ENCODE results near the gene RHBDF2.

The RHBDF2 gene

DNA sequence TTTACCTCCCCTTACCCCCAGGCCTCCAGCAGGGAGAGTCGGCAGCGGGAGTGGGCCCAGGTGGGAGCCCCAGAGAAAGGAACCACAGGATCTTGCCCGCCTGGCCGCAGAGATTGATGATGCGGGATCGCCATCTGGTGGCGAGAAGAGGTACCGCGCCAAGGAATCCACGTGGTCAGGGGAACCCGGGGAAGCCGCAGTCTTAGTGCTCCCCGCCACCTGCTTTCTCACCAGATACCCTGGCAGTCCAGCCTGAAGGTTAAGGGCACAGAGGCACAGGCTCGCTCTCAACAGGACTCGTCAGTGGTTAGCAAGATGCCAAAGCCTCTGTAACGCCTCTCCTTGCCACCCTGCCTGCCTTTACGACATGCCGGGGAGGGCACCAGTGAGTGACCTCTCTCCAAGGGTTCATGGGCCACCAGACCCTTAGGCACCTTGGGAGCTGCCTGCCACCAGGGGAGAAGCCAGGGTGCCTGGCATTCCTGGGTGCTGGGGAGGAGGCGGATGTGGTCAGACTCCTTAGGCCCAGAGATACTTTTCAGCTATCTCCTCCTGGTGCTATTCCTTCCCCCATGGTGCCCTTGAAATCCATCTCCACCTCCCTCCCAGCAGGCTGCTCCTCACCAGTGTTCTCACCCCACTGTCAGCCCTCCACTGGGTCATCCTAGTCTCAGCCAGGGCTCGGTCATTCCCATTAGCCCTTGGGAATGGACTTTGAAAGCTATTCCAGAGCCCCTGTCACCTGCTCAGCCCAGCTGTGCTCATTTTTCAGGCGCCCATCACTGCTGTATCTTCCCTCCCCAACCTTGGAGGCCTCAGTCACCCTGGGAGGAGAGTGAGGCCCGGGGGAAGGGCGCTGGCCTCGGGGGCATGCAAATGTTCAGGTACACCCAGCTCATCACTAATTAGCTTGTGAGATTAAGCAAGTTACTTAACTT lies 5.5 kb upstream of the RHBDF2 start:
- no peak overlapping the region for H3K27ac ChIP-seq
- DNase-seq (ENCODE audit: low read depth, low spot score): no peak

DNA sequence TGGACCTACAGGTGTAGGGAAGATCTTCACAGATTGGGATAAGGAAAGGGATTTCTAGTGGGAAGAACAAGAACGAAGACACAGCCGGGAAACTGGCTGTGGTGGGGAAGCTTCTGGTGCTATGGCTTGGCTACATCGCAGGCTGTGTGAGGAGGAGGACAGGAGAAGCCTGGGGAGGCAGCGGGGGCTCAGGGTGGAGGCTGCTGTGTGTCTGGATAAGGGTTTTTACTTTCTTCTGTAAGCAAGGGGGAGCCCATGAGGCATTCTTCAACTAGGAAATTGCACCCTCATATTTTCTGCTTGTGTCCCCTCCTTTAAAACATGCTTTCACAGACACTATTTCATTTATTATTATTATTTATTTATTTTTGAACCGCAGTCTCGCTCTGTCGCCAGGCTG lies 2.9 kb upstream of the RHBDF2 start:
- H3K27ac ChIP-seq: no peak overlapping the region
- no peak for DNase-seq (ENCODE audit: low read depth, low spot score)

DNA sequence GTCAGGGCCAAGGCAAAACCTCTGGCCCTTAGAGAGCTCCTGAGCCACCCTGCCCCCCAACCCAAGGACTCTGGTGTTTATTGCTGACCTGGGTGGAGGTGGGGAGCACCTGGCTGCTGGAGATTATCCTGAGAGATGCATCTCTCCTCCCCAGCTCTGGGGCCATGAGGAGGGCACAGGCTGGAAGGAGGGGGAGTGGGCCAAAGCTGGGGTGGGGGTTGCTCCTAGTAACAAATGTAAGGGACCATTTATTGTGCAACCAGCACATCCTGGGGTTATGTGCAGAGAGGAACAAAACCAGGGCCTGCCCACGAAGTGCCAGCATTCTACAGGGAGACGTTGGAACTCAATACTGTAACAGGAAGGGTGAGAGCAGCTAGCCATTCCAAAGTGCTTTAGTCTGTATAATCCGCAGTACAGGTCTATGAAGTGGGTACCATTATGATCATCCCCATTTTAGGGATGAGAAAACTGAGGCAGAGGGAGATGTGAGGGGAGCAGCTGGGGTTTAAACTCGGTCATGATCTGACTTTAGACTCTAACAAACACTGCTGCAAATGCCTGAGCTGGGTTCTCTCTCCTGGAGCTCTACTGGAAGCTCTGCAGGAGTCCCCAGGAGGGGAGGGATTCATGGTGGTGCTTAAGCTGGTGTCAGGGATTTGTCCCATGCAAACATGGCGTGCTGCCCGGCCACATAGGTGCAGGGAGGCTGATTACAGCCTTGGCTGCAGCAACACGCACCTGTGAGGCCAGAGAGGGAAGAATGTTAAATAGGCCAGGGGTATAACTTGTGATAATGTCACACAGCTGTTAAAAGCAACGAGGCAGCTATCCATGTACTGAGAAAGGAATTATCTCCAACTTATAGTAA lies 1.4 kb upstream of the RHBDF2 start:
- no peak overlapping the region for H3K27ac ChIP-seq
- DNase-seq (ENCODE audit: low read depth, low spot score): no peak

DNA sequence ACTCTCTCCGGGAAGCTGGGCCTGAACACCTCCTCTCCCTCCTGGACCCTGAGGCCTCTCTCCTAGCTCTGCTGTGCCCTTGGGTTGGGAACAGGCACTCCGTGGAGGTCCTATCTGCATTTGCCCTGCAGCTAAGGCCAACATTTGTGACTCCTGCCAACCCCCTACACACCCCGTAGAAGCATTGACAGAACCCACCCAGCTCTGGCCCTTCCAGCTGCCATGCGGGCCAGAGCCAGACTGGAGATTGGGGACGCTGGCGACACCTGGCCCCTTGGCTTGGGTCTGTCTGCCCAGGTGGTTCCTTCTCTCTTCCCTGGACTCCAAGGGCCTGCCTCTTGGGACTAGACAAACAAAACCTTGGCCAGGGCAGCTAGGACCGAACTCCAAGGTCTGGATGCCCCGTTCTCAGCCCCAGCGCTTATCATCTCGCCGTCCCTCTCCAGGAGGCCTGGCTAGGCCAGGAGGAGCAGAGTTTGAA lies 644 bp upstream of the RHBDF2 start:
- H3K27ac ChIP-seq: peak overlapping the region; percentile 61
- DNase-seq (ENCODE audit: low read depth, low spot score): no peak

DNA sequence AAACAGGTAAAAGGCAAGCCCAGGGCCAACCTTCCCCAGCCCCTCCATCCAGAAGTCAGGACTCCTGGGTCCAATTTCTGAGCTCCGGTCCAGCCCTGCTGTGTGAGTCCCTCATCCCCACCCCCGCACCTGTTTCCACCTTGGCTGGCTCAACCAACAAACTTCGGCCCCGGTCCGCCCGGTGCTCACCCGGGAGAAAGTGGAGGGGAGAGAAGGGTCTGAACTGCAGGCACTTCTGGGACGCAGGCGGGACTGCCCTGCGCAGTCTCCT lies 541 bp downstream of the RHBDF2 start:
- DNase-seq (ENCODE audit: low read depth, low spot score): no peak
- peak overlapping the region; percentile 61 for H3K27ac ChIP-seq

DNA sequence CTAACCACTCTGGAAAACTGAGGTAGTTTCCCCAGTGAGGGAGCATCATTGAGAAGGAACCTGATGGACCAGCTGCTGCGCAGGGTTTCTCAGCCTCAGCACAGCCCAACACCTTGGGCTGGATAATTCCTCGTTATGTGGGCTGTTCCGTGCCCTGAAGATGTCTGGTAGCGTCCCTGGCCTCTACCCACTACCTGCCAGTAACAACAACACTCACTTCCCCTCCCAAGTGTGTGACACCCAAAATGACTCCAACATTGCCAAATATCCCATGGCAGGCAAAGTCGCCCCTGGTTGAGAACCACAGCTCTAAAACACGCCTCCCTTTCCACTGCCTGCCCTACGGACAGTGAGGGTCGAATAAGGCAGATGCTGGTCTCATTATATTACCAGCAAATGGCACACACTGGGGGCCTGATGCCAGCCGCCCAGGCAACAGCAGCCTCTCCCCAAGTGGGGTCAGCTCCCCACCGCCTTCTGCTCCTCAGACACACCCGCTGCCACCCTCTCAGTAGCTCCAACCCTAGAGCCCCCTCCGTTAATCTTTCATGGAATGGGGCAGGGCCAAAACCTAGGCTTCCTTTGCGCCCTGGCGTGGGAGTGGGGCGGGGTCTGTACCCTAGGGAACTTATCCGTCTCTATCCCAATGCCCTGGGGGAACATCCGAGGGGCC lies 1.0 kb downstream of the RHBDF2 start:
- peak overlapping the region; percentile 61 for H3K27ac ChIP-seq
- no peak for DNase-seq (ENCODE audit: low read depth, low spot score)

DNA sequence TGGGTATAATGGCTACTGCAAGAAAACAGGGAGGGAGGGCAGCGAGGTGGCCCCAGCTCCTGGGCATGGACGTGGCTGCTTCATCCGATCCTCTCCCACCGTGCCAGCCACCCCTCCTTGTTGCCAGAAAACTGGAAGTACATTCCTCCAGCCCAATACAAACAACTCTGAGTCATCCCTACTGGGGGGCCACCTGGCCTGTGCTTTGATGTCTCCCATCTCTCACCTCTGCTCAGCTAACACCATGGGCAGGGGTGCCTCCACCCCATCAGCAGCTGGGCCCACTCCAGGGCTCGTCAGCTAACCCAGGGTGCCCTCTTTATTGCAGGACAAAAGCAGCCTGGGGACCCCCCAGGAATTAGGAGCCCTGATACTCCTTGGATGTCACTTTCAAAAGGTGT lies 2.0 kb downstream of the RHBDF2 start:
- DNase-seq (ENCODE audit: low read depth, low spot score): no peak
- H3K27ac ChIP-seq: peak overlapping the region; percentile 61

DNA sequence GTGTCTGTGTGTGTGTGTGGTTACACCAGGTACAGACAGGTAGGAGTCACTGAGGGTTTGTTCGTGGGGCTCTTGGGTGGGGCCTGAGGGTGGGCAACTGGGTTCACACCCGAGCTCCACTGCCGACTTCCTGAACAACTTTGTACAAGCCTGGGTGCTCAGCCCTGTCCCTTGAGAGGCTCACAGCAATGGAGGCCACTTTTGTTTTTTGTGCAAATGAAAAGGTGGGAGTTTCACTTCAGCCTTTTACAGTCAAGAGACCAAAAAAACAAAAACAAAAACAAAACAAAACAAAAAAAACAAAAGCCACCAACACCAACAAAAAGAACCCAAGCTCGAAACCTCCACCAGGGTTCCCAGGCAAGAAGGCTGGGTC lies 2.4 kb downstream of the RHBDF2 start:
- no peak for DNase-seq (ENCODE audit: low read depth, low spot score)
- H3K27ac ChIP-seq: peak overlapping the region; percentile 61

DNA sequence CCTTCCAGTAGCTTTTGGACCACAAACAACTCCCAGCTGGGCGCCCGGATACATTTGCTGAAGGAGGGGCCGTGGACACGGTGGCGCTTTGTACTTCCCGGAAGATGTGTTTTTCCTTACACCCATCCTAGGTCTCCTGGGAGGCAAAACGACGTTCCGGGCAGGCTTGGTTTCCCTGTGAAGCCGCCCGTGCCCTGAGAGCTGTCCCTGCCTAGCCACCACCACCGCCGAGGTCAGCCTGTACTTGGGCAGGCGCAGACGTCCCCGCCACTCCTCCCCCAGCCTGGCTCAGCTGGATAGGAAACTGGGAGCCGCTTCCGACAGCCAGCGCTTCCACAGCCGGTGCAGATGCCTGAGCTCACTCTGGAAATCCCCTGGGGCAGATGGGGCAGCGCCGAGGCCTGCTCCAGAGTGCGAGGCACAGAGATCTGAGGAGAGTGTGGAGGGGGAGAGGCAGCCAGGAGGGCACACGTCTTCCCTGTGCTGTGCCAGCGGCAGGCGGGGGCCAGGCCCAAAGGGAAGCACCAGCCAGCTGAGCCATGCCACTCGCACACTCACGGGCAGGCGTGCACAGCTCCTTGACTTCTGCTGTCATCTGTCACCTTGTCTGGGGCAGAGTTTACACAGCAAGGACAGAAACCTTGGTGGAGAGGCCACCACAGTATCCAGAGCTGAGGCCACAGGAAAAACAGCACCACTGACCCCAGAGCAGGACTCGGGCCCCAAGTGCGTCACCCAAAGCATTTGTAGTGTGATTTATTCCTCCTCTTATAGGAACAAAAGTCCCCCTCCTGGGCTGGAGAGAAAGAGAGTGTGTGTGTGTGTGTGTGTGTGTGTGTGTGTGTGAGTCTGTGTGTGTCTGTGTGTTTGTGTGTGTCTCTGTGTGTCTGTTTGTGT lies 3.0 kb downstream of the RHBDF2 start:
- peak overlapping the region; percentile 61 for H3K27ac ChIP-seq
- DNase-seq (ENCODE audit: low read depth, low spot score): peak; percentile 53

DNA sequence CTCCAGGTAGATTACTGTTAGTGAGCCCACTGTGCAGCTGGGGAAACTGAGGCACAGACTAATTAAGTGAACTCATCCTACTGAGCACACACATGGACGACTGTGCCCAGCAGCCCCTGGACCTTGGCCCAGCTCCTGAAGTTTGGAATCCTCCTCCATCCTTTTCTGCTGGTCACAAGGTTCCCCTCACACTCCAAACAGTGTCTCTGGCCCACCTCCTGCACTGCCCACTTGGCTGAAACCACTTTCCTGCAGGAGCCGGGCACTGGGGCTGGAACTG lies 3.6 kb downstream of the RHBDF2 start:
- no peak for DNase-seq (ENCODE audit: low read depth, low spot score)
- H3K27ac ChIP-seq: peak overlapping the region; percentile 61

DNA sequence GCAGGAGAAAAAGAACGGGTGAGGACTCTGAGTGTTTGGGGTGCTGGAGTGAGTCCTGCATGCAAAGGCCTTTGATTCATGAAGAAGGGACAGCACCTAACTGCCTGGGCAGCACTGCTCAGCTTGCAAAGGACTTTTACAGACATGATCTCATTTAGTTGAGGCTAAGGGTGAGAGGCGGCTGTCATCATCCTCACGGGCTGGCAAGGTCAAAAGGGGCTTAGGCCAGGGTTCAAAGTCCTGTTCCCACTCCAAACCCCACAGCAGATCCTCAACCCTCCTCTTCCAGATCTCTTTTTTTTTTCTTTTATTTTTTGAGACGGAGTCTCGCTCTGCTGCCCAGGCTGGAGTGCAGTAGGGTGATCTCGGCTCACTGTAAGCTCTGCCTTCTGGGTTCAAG lies 4.8 kb downstream of the RHBDF2 start:
- no peak for DNase-seq (ENCODE audit: low read depth, low spot score)
- H3K27ac ChIP-seq: no peak overlapping the region

DNA sequence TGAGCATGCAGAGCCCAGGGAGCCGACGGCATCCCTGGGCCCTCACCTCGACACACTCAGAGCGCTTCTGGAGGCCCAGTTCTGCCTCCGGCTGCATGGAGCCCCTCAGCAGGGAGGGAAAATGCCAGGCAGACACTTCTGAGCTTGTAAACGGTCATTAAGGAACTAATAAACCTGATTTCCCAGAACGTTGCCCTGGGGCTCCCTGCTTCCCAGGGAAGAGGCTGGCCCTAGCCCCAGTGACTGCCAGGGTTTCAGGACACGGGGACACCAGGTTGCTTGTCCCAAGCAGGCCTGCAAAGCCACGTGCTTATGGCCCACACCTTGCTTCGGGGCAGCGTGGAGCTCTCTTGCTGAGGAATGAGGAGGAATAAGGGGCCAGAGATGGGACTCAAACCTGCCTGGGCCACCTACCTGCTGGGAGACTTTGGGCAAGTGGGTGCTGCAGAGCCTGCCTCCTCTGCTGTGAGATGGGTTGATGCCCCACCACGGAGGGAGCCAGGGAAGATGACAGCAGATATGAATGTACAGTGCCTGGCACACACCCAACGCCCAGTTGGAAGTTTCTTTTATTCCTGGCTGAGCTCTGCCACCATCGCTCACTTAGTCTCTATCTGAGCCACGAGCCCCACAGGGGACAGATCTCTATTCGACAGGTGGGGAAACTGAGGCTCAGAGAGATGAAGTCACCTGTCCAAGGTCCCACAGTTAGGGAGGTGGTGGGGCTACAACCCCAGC lies 5.4 kb downstream of the RHBDF2 start:
- H3K27ac ChIP-seq: no peak overlapping the region
- DNase-seq (ENCODE audit: low read depth, low spot score): no peak

DNA sequence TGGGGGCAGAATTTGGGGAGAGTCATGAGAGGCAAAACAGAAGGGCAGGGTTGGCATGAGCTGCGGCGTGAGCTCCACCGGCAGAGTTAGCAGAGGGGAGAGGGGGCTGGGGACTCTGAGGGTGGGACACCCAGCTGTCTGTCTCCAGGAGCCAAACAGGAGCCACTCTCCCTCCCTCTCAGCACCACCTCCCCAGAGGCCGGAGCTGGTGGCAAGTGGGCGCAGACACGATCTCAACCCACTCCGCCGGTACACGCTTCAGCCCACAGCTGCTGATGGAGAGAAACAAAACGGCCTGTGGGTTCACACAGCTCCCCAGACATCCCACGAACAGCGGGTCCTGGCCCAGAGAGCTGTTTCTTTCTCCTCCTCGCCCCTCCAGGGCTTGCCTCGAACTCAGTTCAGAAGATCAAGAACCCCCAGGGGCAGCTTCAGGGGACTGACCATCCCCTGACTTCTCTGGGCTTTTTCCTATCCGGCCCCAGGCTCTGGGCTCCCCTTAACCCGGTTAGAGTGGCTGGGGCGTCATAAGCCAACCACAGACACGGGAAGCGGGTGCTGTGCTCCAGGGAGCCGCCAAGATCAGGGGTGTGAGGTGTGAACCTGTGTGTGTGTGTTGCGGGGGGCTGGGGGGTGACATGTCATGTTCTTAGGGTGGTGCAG lies 7.6 kb downstream of the RHBDF2 start:
- no peak for DNase-seq (ENCODE audit: low read depth, low spot score)
- H3K27ac ChIP-seq: peak overlapping the region; percentile 33

DNA sequence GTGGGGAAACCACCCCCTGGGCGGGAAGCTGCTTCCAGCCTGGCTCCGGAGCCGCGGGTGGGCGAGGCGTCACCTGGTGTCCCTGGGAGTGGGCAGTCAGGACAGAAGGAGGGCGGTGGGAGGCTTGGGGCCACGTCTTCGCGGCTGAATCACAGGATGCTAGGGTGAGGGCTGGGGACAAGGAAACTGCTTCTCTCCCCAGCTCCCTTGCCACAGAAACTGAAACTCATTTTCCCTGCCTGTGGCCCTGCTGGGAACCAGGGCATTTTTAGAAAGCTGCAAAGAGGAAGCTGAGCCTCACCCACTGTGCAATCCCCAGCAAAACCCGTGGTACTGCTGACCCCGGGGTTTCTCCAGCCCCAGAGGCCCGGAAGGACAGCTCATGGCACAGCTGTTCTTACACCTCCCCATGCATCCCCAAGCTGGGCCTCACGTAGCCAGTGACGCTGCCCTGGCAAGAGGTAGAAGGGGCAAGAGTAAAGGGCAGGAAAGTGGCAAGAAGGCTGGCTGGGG lies 8.2 kb downstream of the RHBDF2 start:
- peak overlapping the region; percentile 33 for H3K27ac ChIP-seq
- DNase-seq (ENCODE audit: low read depth, low spot score): peak; percentile 8

DNA sequence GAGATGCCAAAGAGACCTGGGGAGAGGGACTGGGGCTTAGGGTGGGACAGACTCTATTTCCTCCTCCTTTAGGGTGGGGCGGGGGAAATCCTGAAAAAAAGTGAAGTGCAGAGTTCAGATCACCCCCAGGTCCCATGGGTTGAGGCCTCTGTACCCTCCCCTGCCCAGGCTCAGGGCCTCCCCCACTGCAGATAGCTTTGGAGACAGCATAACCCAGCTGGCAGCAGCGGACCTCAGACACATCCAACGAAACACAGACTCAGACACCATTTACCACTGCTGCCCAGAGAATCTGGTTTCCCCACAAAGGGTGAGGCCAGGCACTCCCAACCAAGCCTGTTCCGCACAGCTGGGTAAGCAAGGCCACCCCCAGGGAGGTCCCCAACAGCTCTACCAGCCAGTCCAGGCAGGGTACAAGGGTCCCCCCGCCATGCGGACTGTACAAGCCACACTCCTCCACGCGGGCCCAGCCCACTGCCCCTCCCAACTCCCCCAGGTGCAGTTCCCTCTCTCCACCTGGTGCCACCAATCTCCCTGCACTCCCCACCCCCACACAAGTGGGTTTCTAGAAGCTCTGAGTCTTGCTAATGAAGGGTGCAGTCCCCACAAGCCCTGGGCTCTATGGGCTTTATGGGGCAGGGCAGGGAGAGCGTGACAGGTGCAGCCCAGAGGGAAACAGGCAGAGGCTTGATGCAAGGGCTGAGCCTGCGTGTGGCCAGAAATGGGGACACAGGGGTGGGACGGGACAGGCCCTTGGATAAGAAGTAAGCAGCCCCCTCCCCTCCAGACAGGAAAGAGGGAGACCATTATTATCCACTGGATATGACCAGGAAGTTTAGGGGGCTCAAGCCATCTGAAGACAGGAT lies 8.9 kb downstream of the RHBDF2 start:
- H3K27ac ChIP-seq: peak overlapping the region; percentile 33
- no peak for DNase-seq (ENCODE audit: low read depth, low spot score)

DNA sequence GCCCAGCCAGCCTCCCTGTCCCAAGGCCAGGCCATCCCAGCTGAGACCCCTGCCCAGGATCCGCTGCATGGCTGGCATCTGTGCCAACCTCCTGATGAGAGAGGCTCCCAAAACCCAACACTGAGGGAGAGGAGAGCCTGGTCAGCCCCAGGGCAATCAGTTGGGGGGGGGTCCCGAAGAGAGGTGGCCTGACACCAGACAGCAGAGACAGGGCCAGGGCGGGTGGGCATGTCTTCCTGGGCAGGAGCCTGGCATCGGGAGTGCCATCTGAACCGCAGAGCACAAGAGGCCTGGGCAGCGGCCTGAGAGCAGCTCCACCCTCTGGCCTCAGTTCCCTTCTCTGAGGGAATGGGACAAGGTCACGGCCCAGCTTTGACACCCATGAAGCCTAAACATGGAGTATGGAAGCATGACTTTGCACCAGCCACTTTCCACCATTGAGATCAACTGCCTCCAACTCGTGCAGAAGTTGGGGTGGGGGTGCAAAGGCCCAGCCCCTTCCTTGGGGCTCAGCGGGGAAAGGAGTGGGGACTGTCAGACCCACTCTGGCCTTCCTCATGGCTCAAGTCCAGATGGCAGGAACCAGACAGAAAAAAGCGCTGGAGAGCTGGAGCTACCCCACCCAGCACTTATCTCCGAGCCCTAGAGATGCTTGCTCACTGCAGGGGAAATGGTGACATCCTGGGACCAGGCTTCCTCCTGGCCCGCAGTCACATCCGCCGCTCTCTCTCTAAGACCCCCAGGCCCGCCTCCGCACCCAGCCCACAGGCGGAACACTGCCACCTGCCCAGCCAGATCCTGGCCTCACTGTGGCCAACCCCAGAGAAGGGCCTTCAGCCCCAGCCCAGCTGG lies 9.7 kb downstream of the RHBDF2 start:
- DNase-seq (ENCODE audit: low read depth, low spot score): no peak
- H3K27ac ChIP-seq: no peak overlapping the region

All from epithelial cell of prostate (primary cell).